ENCODE results near the gene MARCHF2.
"Not testable (repeated sequence)": the region's sequence is repeated elsewhere in the genome, so short reads cannot be mapped to it uniquely, and the experiment has no call there.

Gene MARCHF2, protein sequence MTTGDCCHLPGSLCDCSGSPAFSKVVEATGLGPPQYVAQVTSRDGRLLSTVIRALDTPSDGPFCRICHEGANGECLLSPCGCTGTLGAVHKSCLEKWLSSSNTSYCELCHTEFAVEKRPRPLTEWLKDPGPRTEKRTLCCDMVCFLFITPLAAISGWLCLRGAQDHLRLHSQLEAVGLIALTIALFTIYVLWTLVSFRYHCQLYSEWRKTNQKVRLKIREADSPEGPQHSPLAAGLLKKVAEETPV

DNA sequence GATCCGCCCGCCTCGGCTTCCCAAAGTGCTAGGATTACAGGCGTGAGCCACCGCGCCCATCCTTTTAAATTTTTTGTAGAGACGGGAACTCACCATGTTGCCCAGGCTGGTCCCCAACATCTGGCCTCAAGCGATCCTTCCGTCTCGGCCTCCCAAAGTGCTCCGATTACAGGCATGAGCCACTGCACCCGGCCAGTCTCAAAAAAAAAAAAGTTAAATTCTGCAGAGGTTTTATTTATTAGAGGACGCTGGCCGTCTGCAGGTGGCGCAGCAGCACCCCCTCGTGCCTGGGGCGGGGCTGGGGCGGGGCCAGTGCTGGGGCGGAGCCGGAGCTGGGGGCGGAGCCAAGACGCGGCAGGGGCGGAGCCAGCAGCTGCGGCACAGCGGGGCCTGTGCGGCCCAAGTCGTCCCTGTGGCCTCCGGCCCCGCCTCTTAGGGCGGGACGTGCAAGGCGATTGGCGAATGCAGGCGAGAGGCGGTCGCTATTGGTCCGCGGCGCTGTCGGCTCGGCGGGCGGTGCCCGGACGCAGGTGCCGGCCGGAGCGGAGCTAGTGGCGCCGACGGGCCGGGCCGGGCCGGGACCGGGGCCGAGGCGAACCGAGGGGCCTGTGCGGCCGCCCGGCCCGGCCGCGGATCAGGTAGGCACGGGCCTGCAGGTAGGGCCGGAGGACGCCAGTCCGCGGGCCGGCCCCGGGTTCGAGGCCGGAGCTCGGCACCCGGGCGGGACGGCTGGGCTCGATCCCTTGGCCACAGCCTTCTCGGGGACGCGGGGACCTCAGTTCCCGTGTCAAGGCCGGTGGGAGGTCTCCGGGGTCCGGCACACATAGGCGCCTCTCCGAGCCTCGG, at the start of gene MARCHF2:
TSS of gene MARCHF2 (plus strand) at position 523 of the 846 bp plus-strand sequence. CDS start 8,536 bp downstream, outside the sequence.
- DNase-seq: peak; percentile 97

DNA sequence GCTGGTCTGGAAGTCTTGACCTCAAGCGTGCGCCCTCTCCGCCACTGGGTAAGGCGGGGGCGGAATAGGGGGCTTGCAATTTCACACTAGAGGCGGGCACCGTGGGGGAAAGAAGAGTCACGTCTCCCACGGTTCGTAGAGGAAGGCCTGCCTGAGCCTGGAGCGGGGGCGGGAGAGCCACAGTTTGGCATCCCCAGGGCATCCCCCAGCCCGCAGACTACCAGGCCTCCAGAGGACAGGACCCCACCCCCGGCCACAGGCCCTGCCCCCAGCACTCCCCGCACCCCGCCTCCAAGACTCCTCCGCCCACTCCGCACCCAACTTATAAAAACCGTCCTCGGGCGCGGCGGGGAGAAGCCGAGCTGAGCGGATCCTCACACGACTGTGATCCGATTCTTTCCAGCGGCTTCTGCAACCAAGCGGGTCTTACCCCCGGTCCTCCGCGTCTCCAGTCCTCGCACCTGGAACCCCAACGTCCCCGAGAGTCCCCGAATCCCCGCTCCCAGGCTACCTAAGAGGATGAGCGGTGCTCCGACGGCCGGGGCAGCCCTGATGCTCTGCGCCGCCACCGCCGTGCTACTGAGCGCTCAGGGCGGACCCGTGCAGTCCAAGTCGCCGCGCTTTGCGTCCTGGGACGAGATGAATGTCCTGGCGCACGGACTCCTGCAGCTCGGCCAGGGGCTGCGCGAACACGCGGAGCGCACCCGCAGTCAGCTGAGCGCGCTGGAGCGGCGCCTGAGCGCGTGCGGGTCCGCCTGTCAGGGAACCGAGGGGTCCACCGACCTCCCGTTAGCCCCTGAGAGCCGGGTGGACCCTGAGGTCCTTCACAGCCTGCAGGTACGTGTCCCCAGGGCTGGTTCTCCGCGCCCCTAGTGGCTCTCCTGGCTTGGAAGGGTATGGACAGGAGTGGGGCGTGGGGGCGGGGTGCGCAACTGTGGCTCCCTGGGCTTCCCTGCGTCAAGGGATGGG, 49.0 kb upstream of the MARCHF2 start, which contains the start of gene ANGPTL4:
TSS of gene ANGPTL4 (plus strand) at position 353 of the 969 bp plus-strand sequence. CDS start at position 520, 167 bp downstream.
- DNase-seq: peak; percentile 68

DNA sequence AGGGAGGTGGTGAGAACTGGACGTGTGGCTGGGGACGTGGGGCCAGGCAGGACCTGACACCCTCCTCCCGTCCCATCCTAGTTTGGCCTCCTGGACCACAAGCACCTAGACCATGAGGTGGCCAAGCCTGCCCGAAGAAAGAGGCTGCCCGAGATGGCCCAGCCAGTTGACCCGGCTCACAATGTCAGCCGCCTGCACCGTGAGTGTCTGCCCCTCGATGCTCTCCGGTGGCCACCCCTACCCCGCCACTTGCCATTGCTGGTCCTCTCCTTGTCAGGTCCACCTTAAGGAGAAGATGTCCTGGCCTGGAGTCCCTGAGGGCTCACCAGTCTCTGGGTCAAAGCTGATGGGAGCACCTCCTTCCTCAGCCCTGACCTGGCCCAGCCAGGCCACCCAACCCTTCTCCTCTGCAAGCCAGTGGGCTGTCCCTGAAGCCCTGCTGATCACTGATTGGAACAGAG, 47.0 kb upstream of the MARCHF2 start:
- no peak for DNase-seq

DNA sequence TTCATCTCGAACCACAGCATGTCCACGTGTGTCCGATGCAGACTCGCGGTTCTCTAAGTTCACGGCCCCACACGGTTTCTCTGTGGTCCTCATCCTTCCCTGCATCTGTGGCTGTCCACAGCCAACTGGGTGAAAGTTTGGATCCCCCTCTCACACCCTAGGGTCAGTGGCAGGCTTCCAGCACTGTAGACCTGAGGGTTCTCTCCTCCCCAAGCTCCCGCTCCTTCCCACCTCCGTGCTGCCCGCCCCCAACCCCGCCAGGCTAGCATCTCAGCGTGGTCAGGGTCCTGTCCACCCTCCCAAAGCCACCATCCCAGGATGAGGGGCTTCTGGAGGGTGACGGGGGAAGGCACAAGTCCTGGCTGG, 46.2 kb upstream of the MARCHF2 start:
- no peak for DNase-seq

DNA sequence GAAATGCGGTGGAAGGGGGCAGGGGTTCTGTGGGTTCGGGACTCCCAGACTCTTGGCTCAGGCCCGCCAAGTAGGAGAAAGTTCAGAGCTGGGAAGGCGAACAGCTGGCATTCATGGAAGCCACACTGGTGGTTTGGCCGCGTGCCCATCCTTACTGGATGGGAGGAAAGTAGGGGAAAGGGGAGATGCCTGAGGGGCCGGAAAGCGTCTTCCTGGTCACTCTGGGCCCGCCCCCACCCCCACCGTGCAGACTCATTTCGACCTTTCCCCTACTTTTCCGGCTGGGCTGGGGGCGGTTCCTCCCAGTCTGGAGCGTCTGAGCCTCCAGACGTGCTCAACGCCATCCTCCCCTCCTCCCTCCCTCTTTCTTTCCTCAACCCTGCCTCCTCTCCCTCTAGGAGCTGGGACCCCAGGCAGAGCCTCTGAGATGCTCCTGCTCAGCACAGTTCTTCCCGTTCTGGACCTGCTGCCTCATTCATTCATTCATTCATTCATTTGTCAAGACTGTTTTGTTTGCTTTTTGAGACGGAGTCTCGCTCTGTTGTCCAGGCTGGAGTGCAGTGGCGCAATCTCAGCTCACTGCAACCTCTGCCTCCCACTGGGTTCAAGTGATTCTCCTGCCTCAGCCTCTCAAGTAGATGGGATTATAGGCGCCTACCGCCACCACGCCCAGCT, 45.6 kb upstream of the MARCHF2 start:
- DNase-seq: peak; percentile 20

DNA sequence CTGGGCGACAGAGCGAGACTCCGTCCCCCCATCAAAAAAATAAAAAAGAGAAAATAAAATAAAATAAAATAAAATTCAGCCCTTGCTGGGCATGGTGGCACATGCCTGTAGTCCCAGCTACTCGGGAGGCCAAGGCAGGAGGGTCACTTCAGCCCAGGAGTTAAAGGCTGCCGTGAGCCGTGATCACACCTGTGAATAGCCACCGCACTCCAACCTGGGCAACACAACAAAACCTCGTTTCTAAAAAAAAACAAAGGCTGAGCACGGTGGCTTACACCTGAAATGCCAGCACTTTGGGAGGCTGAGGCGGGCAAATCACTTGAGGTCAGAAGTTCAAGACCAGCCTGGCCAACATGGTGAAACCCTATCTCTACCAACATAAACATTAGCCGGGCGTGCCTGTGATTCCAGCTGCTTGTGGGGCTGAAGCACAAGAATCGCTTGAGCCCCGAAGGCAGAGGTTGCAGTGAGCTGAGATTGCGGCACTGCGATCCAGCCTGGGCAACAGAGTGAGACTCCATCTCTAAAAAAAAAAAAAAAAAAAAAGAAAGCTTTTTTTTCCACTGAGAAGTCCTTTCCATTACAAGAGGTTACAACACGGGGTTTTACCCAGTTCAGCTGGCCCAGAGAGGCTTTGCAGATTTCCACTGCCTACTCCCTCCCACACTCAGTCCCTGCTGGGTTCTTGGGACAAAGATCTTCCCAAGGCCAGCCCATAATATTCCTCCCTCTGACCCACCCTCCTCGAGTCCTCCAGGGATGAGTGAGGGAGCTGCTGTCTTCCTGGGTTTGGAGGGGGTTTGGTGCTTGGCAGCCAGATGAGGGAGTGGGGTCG, 42.7 kb upstream of the MARCHF2 start:
- DNase-seq: peak; percentile 31

DNA sequence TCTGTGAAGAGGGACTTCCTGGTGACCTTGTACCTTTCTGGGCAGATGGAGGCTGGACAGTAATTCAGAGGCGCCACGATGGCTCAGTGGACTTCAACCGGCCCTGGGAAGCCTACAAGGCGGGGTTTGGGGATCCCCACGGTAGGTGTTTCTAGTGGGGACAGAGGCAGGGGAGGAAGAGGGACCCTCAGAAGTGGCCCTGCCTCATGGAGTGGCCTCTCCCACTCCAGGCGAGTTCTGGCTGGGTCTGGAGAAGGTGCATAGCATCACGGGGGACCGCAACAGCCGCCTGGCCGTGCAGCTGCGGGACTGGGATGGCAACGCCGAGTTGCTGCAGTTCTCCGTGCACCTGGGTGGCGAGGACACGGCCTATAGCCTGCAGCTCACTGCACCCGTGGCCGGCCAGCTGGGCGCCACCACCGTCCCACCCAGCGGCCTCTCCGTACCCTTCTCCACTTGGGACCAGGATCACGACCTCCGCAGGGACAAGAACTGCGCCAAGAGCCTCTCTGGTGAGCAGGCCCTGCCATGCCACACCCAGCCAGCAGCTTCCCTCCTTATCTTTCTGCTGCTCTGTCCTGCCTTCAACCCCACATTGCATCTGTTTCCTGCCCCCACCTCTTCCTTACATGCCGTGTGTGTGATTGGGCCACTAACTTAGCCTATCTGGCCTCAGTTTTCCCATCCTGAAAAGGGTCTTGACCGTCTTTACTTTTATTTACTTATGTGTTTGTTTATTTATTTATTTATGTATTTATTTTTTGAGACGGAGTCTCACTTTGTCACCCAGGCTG, 41.9 kb upstream of the MARCHF2 start:
- peak; percentile 91 for DNase-seq

DNA sequence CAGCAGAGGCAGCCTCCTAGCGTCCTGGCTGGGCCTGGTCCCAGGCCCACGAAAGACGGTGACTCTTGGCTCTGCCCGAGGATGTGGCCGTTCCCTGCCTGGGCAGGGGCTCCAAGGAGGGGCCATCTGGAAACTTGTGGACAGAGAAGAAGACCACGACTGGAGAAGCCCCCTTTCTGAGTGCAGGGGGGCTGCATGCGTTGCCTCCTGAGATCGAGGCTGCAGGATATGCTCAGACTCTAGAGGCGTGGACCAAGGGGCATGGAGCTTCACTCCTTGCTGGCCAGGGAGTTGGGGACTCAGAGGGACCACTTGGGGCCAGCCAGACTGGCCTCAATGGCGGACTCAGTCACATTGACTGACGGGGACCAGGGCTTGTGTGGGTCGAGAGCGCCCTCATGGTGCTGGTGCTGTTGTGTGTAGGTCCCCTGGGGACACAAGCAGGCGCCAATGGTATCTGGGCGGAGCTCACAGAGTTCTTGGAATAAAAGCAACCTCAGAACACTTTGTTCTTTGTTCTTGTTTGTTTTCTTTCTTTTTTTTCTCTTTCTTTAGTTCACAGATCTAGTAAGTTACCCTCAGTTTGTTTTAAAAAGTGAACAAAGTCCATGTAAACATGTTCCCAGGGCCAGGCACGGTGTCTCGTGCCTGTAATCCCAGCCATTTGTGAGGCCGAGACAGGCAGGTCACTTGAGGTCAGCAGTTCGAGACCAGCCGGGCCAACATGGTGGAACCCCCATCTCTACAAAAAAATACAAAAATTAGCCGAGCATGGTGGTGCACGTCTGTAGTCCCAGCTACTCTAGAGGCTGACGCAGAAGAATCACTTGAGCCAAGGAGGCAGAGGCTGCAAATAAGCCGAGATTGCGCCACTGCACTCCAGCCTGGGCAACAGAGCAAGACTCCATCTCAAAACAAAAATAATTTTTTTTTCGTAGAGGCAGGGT, 39.0 kb upstream of the MARCHF2 start:
- DNase-seq: peak; percentile 89

DNA sequence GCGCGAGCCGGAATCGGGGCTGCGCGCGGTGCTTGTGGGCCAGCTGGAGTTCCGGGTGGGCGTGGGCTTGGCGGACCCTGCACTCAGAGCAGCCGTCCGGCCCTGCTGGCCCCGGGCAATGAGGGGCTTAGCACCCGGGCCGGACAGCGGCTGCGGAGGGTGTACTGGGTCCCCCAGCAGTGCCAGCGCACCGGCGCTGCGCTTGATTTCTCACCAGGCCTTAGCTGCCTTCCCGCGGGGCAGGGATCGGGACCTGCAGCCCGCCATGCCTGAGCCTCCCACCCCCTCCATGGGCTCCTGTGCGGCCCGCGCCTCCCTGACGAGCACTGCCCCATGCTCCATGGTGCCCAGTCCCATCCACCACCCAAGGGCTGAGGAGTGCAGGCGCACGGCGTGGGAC, 37.3 kb upstream of the MARCHF2 start:
- not testable (repeated sequence) for DNase-seq

DNA sequence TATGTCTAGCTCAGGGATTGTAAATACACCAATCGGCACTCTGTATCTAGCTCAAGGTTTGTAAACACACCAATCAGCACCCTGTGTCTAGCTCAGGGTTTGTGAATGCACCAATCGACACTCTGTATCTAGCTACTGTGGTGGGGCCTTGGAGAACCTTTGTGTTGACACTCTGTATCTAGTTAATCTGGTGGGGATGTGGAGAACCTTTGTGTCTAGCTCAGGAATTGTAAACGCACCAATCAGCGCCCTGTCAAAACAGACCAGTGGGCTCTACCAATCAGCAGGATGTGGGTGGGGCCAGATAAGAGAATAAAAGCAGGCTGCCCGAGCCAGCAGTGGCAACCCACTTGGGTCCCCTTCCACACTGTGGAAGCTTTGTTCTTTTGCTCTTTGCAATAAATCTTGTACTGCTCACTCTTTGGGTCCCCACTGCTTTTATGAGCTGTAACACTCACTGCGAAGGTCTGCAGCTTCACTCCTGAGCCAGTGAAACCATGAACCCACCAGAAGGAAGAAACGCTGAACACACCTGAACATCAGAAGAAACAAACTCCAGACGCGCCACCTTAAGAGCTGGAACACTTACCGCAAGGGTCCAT, 36.6 kb upstream of the MARCHF2 start:
- not testable (repeated sequence) for DNase-seq

DNA sequence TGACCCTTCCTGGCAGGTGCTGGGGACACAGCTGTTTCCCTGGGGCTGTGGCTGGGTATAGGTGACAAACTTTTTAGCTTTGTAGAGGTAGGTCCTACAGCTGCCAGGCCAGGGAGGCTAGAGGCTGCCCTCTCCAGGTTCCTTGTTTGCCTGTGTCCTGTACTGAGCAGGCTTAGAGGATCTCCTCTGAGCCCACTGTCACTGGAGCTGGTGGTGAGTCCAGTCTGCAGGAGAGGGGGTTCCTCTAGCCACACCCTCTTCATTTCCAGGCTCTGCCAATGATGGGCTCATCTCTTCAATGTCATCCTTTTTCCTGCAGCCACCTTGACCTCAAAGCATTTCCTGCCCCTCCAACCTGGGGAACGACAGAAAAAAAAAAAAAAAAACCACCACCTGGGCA, 35.5 kb upstream of the MARCHF2 start:
- DNase-seq: no peak

DNA sequence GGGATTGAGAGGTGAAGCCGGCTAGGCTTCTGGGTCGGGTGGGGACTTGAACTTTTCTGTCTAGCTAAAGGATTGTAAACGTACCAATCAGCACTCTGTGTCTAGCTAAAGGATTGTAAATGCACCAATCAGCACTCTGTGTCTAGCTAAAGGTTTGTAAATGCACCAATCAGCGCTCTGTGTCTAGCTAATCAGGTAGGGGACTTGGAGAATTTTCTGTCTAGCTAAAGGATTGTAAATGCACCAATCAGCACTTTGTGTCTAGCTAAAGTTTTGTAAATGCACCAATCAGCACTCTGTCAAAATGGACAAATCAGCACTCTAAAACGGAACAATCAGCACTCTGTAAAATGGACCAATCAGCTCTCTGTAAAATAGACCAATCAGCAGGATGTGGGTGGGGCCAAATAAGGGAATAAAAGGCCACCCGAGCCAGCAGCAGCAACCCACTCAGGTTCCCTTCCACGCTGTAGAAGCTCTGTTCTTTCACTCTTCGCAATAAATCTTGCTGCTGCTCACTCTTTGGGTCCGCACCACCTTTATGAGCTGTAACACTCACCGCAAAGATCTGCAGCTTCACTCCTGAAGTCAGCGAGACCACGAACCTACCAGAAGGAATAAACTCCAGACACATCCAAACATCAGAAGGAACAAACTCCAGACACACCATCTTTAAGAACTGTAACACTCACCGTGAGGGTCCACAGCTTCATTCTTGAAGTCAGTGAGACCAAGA, 33.8 kb upstream of the MARCHF2 start:
- DNase-seq: not testable (repeated sequence)

DNA sequence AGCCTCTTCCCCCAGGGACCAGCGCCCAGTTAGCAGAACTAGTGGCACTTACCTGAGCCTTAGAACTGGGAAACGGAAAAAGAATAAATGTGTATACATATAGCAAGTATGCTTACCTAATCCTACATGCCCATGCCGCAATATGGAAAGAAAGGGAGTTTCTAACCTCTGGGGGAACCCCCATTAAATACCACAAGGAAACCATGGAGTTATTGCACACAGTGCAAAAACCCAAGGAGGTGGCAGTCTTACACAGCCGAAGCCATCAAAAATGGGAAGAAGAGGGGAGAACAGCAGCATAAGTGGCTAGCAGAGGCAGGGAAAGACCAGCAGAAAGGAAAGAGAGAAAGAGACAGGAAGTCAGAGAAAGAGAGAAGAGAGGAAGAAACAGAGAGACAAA, 28.5 kb upstream of the MARCHF2 start:
- DNase-seq: not testable (repeated sequence)

DNA sequence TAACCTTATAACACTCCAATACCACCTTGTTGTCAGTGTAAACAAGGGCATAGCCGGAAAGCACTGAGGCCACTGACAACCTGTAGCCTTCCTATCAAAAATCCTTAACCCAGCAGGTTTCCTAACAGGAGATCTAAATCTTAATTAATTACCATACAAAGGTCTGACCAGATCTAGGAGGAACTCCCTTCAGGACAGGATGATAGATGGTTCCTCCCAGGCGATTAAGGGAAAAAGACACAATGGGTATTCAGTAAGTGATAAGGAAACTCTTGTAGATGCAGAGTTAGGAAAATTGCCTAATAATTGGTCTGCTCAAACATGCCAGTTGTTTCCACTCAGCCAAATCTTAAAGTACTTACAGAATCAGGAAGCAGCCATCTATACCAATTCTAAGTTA, 28.0 kb upstream of the MARCHF2 start:
- DNase-seq: not testable (repeated sequence)

DNA sequence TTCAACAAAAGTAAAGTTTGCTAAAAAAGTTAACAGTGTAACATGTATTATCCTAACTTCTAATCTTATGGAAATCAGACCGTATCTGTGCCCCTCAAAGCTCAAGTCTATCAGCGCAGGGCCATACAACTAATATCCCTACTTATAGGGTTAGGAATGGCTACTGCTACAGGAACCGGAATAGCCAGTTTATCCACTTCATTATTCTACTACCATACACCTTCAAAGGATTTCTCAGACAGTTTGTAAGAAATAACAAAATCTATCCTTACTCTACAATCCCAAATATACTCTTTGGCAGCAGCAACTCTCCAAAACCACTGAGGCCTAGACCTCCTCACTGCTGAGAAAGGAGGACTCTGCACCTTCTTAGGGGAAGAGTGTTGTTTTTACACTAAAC, 27.5 kb upstream of the MARCHF2 start:
- not testable (repeated sequence) for DNase-seq

DNA sequence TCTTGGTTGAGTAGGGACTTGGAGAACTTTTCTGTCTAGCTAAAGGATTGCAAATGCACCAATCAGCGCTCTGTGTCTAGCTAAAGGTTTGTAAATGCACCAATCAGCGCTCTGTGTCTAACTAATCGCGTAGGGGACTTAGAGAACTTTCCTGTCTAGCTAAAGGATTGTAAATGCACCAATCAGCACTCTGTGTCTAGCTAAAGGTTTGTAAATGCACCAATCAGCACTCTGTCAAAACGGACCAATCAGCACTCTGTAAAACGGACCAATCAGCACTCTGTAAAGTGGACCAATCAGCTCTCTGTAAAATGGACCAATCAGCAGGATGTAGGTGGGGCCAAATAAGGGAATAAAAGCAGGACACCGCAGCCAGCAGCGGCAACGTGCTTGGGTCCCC, 26.7 kb upstream of the MARCHF2 start:
- not testable (repeated sequence) for DNase-seq

DNA sequence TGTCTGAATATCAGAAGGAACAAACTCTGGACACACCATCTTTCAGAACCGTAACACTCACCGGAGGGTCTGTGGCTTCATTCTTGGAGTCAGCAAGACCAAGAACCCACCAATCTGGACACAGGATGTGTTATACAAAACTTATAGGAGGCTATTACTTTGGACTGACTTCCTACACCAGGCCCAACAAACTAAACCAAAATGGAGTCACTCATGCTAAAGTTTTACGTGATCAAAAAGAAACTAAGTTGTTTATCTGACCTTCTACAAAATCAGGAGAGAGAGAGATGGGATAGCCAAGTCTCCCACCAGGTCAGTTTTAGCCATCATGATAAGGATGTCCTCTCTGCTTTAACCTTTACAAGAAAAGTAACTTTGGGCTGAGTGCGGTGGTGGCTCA, 26.1 kb upstream of the MARCHF2 start:
- DNase-seq: no peak
